IPS-18c (cell line): Measurements from ENCODE around the gene CRYZ.
"Not testable (repeated sequence)": the region's sequence is repeated elsewhere in the genome, so short reads cannot be mapped to it uniquely, and the experiment has no call there.

Experiments used
- H3K4me3 ChIP-seq: 2 replicates; pipeline ENCODE4 v1.7.0; 2013; ENCODE audit warnings: low read depth, mild to moderate bottlenecking, low read length, moderate library complexity; ENCODE audit not compliant: insufficient read depth
- H3K9me3 ChIP-seq: one replicate; pipeline ENCODE4 v1.6.1; 2013; ENCODE audit warnings: mild to moderate bottlenecking, low read length, moderate library complexity; ENCODE audit not compliant: control insufficient read depth, insufficient read depth

CRYZ gene

DNA sequence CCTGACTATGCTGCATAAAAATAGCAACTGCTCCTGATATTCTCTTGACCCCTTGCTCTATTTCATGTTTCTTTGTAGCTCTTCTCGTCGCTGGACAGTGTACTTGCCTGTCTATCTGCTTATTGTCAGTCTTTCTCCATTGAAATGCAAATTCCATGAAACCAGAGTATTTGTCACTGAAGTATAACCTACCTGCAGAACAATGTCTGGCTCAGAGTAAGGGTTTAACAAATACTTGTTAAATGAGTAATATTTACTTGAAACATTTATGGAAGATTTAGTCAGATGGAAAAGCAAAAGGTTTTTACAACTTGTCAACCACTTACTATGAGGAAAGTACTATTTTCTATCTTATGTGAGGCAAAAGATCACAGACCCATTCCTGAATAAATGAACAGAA is 39.4 kb downstream of the CRYZ start:
- Histone ChIP-seq H3K9me3 (no peaks in the 10 kb centered on the region), H3K4me3 (no peak overlapping the region)

DNA sequence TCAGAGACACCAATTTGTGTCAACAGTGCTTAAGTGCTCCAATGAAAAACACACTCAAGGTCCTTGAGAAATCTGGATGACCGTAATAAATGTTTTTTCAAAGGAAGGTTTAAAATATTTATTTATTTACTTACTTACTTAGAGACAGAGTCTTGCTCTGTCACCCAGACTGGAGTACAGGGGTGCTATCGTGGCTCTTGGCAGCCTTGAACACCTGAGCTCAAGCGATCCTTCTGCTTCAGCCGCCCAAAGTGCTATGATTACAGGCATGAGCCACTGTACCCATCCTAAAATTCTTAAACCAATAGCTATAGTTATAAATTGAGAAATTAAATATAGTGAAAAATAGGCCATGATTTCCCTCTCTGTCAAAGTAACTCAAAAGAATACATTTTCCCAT is 41.9 kb downstream of the CRYZ start:
- Histone ChIP-seq H3K4me3 (no peak overlapping the region), H3K9me3 (no peaks in the 10 kb centered on the region)

DNA sequence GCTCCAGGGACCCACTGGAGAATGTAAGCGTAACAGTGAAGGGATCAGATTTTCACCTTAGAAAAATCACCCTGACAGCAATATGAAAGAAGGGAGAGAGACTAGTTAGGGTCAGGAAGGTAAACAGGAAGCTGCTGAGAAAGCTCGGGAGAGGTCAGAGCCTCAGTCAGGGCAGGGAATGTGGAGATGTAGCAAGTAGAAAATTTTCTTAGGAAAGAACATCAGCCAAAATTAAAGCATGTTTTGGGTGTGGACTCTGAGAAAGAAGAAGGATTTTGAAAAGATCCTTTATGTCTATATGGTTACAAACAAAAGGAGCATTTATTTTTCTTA is 42.5 kb downstream of the CRYZ start:
- Histone ChIP-seq H3K9me3 (no peaks in the 10 kb centered on the region), H3K4me3 (no peak overlapping the region)

DNA sequence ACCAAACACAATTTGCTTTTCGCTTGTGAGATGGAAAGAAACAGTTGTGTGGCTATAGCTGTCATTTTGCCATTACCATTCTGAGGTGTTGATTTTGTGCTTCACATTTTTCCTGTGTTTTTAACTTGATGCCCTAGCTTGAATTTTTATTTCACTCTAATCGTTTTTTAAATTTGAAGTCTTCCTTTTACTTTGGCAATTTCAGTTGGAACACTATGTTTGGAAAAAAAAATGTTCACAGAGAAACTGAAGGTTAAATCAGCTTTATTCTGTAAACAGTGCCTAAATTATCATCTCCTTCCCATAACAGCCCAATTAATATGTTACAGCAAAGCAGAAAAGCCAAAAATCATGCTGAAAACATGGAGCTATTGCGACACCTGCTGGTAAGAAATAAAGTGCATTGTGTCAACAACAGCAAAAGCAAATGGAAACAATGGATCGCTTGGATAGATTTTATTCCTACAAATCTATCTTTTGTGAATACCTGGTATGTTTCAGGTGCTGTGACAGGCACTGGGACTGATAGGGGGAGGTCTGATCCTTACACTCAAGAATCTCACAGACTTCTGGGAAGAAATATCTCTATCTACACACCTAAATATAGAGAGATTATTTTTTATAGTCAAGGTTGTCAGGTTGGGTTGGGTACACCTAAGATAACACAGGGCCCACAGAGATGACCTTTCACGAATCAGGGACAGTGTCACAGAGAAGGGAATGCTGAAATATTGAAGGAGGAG is 43.1 kb downstream of the CRYZ start:
- Histone ChIP-seq H3K9me3 (no peaks in the 10 kb centered on the region), H3K4me3 (no peak overlapping the region)

DNA sequence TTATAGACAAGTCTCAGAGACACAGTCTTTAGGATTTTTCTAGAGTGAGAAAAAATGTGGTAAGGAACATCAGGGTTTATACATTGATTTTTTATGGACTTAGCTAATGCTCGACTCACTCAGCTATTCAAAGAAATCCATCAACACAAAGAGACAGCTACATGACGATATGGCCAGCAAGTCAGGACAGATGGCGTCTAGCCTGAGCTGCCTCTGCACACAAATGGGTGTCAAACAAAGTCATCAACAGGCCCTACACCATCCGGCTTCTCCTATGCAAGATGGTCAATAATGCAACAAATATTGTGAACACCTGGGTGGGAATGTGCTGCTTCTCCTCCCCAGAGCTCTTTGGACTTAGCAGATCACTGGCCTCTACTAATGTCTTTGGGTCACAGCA is 45.9 kb downstream of the CRYZ start:
- Histone ChIP-seq H3K9me3 (no peaks in the 10 kb centered on the region), H3K4me3 (no peak overlapping the region)

DNA sequence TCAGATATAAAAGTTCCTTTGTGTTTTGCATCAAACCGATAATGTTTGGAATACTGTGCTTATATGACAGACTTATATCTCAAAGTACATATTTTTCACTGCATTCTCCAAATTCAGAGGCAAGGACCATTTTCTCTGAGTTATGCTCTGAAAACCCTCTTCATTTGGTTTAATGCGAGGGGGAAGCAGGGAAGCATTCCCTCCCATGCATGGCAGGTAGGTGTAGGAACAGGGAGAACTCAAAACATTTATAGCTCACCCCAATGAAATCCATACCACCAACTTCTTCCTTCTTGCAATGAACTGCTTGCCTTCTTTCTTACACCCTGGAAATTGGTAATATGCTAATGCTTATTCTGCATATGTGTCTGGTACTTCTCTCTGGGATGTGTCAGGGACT is 48.5 kb downstream of the CRYZ start:
- no peaks in the 10 kb centered on the region for H3K9me3 ChIP-seq

DNA sequence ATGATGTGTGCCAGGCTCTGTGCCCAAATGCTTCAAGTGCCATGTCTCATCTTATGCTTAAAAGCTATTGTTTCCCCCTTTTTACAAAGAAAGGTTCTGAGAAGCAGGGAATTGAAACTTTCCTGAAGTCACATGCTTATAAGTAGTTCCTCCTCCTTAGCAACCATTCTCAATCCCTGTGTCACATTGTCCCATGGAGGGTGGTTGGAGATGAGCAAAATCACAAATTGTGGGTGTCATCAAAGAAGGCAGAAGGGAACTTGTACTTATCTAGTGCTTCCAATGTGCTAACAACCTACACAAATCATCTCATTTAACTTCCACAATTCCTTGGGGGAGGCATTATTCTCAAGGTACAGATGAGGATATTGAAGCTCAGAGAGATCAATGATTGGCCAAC is 49.2 kb downstream of the CRYZ start:
- no peaks in the 10 kb centered on the region for H3K9me3 ChIP-seq
- H3K4me3 ChIP-seq, result no peak overlapping the region

More for the DNA sequence above, 48.5 kb downstream of the CRYZ start:
- no peak overlapping the region for H3K4me3 ChIP-seq

DNA sequence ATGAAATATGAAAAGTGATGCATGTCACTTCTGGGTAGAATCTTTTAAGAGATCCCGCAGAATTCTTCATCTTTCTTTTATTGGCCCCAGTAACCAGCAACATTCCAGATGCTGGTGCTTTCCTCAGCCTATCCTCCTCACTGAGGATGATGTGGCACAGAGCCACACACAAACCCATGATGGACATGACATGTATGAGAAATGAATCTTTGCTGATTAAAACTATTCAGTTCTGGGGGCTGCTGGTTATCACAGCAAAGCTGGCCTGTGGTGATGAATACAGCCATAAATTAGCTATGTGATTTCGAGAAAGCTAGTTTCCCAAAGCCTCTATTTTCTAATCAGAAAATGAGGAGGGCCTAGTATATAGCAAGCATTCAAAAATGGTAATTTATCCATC is 51.0 kb downstream of the CRYZ start:
- H3K9me3 ChIP-seq, result no peaks in the 10 kb centered on the region
- H3K4me3 ChIP-seq, result no peak overlapping the region

DNA sequence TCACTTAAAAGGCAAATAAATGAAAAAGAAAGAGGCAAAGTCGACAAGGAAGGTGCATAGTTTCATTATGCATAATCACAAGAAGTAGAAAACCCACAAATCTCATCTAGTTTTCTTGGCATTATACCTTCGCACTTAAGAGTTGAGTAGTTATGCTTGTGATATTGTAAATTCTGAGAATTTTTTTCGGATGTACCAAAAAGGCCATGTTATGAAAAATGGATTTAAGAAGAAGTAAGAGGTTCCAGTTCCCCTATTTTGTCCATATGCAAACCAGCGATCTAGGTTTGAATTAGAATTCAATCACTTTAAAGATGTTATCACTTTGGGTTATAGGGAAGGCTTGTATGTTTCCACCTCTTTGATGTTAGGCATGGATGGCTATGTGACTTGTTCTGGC is 51.4 kb downstream of the CRYZ start:
- H3K4me3 ChIP-seq, result no peak overlapping the region
- H3K9me3 ChIP-seq, result no peaks in the 10 kb centered on the region

DNA sequence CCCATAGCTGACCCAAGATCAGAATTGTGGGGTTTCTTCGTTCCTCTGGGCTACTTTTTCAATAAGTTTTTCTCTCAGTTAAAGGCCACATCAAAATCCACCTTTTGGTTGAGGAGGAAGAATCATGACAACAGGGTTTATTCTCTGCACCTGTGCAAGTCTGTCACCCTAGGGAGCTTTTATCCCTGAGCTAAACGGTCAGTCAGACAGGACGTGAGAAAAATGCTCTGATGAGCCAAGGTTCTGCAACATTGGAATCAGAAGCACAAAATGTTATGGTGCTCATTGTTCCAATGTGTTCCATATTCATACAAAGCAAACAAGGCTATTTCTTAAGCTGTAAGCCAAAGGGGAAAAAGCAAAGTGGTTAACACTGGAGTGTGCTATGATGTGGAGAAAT is 51.8 kb downstream of the CRYZ start:
- H3K4me3 ChIP-seq, result no peak overlapping the region
- H3K9me3 ChIP-seq, result no peaks in the 10 kb centered on the region

DNA sequence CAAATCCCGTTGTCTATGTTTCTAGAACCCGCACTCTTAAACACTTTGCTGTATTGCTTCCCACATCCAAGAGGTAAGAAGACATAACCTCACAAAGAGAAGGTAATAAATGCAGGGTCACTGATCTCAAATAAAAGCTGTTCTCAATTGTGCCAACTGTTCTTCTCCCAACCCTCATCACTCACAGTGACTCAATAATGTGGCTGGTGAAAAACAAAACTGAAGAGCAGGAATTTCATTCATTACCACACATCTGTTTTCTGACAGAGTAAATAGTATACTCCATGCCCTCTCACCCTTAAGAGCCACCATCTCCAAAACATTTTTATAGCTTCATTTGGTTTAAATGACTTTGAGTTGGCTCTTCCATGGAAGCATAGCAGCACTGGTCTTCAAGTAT is 53.0 kb downstream of the CRYZ start:
- H3K4me3 ChIP-seq, result no peak overlapping the region

DNA sequence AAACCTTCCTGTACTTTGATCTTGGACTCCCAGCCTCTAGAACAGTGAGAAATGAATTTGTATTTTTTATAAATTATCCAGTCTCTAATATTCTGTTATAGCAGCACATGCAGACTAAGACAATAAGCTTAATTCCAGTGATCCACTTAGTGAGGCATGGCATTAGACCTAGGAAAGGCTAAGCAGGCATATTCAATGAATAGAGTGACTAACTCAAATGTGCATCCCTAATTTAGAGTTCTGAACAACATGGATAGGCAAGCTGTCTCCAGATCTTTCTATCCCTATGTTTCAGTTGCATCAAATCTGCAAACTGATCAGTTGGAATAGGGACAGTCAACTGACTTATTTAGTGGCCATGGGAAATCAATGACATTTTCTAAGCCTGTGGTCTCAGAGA is 54.9 kb downstream of the CRYZ start:
- H3K9me3 ChIP-seq, result no peaks in the 10 kb centered on the region
- H3K4me3 ChIP-seq, result no peak overlapping the region

More for the DNA sequence above, 53.0 kb downstream of the CRYZ start:
- H3K9me3 ChIP-seq, result no peaks in the 10 kb centered on the region

DNA sequence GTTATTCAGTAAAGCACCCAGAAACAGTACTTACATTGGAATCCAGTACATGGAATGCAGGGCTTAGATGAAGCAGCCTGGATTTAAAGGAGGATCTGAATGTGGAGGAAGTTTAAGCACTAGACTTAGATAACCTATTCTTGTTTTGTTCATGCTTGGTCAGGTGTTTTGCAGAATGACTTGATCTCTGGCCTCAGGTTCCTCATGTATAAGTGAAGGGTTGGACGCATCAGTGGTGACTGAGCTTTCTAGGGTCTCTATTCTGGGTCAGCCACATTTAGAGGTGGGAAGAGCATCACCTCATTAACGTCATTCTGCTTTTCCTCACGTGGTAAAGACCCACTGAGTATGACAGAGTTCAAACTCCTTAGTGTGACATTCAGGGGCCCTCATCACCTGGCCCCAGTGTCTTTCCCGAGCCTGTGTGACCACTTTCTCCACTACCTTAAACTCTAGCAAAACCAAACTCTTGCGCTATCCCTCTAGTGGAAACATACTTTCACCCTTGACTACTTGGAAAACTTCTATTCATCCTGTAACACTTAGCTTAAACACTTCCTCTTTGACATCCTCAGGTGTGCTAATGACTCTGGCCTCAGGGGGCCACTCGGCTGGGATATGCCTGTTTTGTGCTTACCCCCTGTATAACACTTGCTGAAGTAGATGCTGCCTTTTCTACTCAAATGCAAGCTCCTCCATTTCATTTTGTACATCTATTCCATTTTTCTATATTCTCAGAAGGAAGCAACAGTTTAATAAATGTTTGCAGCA is 58.4 kb downstream of the CRYZ start:
- Histone ChIP-seq H3K4me3 (no peak overlapping the region; the same call in 1 of the 2 replicates), H3K9me3 (no peaks in the 10 kb centered on the region)

DNA sequence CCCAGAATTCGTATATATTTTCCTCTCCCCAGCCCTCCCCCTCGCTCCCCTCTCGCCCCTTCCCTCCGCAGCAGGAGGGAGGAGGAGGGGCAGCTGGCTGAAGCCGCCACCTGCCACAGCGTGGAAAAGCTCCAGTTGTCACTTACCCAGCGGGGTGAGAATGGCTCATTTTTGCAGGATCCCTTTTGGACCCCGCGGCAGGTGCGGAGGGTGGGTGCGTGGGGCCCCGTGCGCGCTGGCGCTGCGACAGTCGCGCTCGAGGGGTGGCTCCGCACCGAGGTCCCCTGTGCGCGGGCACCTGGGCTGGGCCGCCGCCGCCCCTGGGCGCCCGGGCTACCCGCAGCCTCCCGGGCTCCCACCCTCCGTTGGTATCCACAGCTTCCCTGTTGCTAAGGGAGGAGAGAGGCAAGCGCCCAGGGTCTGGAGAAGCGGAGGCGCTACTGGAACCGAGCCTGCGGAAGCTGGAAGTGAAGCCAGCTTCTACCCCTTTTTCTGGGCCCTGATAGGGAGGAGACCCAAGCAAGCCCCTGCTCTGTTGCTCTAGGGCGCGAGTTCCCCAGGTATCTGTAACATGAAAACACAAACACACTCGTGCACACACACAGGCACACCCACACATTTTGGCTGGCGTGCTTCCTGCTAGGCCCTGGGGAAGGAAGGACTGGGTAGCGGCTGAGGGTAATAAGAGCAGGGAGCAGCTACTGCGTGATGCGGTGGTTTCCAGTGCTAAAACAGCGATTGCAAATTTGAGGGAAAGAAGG is 59.3 kb downstream of the CRYZ start, which contains the start of gene ERICH3:
ERICH3 (minus strand) TSS at position 442 of the 761 bp plus-strand sequence; CDS start at position 169, 273 bp downstream.
- H3K4me3 ChIP-seq, result peak within 1 kb of the TSS; percentile 56

DNA sequence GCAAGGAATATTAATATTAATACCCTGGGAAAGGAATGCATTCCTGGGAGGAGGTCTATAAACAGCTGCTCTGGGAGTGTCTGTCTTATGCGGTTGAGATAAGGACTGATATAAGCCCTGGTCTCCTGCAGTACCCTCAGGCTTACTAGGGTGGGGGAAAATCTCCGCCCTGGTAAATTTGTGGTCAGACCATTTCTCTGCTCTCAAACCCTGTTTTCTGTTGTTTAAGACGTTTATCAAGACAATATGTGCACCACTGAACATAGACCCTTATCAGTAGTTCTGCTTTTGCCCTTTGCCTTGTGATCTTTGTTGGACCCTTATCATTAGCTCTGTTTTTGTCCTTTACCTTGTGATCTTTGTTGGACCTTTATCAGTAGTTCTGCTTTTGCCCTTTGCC is 62.0 kb downstream of the CRYZ start:
- not testable (repeated sequence) for H3K4me3 ChIP-seq, H3K9me3 ChIP-seq

More for the DNA sequence above, 59.3 kb downstream of the CRYZ start, which contains the start of gene ERICH3:
- H3K9me3 ChIP-seq, result no peaks in the 10 kb centered on the region
